ENCODE data around the gene YIPF4. TPM values are rescaled to one million over a fixed set of nuclear protein-coding genes. Genes with fewer than 3 reads are reported as not detected.

Gene YIPF4
- total and polyA plus RNA-seq, 4 donors = 14.9 to 57.9 (median 29.3) TPM

DNA sequence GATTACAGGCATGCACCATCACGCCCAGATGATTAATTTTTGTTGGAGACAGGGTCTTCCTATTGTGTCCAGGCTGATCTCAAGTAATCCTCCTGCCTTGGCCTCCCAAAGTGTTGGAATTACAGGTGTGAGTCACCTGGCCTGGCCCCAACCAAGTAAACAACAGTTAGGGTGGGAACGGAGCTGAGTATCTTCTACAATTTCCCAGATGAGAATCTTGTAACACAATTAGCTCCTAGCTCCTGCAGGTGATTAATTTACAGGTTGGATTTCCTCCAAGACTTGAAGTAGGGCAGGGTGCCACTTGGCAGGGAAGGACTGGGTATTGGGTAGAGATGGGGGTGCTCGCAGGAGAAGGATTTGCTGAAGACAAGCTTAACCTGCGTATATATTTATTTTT is 30.8 kb upstream of the YIPF4 start:
- intact Hi-C loops (cut with DNase I) = no loop called here

DNA sequence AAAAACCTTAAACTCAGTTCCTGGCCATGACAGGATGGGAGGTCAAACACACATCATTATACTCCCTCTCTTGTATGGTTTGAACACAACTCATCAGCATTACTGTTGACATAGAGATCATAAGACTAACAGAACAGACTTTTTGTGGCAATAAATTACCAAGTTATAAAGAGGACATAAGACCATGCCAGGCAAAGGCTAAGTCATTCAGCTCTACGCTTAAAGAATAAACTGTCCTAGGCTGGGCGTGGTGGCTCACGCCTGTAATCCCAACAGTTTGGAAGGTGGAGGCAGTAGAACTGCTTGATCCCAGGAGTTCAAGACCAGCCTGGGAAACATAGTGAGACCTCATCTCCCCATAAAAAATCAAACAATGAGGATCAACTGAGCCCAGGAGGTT is 29.4 kb upstream of the YIPF4 start:
- Histone ChIP-seq H3K4me3 (ENCODE audit: low read length in 2 of 2) (no peak overlapping the region), H3K27ac (ENCODE audit: low read depth in 1 of 2, low read length in 2 of 2) (no peak overlapping the region), H3K9me3 (ENCODE audit: control insufficient read depth, low read length) (no peaks in the 10 kb centered on the region), H3K4me1 (ENCODE audit: control insufficient read depth in 1 of 2, insufficient read depth in 2 of 2, low read length in 2 of 2) (no peaks in the 10 kb centered on the region), H3K36me3 (ENCODE audit: control insufficient read depth in 1 of 2, insufficient read depth in 2 of 2, low read length in 1 of 2) (peaks cover 0 to 2% of the 10 kb centered on the region in 2 donors), H3K27me3 (ENCODE audit: control insufficient read depth in 1 of 2, insufficient read depth in 2 of 2, low read length in 1 of 2) (no peaks in the 10 kb centered on the region)
- no peak for DNase-seq
- 87 to 95% methylated on average over 3 of the region's 3 CpGs for WGBS, 2 donors
- intact Hi-C loops (cut with DNase I) = no loop called here
- ATAC-seq (ENCODE audit: low FRiP score) = no peak

More for the DNA sequence above, 30.8 kb upstream of the YIPF4 start:
- H3K4me3 ChIP-seq (ENCODE audit: low read length in 2 of 2) = no peak overlapping the region
- 86 to 87% methylated on average over 4 of the region's 4 CpGs for WGBS, 2 donors
- ATAC-seq (ENCODE audit: low FRiP score) = no peak
- no peak overlapping the region for H3K27ac ChIP-seq (ENCODE audit: low read depth in 1 of 2, low read length in 2 of 2)
- DNase-seq = no peak
- no peaks in the 10 kb centered on the region for H3K9me3 ChIP-seq (ENCODE audit: control insufficient read depth, low read length)
- no peaks in the 10 kb centered on the region for H3K4me1 ChIP-seq (ENCODE audit: control insufficient read depth in 1 of 2, insufficient read depth in 2 of 2, low read length in 2 of 2)
- H3K27me3 ChIP-seq (ENCODE audit: control insufficient read depth in 1 of 2, insufficient read depth in 2 of 2, low read length in 1 of 2) = no peaks in the 10 kb centered on the region
- H3K36me3 ChIP-seq (ENCODE audit: control insufficient read depth in 1 of 2, insufficient read depth in 2 of 2, low read length in 1 of 2) = peaks cover 0 to 2% of the 10 kb centered on the region in 2 donors

DNA sequence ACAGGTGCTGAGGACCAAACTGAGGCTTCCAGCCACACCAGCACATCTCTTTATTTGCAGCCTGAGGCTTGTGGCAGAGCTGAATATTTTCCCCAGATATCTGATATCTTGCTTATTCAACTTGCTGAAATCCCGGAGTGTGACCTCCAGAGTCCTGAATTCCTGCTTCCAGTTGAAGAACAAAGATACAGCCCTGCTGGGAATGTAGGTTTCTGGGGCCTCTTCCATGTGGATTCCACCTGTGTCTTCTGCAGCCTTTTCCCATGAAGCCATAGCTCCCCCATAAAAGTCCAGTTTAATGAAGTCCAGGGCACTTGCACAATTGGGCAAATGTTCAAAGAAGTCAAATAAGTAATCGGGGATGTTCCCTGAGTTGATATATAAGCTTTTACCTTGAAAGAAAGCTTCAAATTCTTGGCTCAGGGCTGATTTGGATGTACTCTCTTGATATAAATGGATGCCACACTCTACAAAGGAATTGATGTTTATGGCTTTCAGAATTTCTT is 27.9 kb upstream of the YIPF4 start:
- Histone ChIP-seq H3K4me3 (ENCODE audit: low read length in 2 of 2) (no peak overlapping the region), H3K27me3 (ENCODE audit: control insufficient read depth in 1 of 2, insufficient read depth in 2 of 2, low read length in 1 of 2) (no peaks in the 10 kb centered on the region), H3K27ac (ENCODE audit: low read depth in 1 of 2, low read length in 2 of 2) (no peak overlapping the region), H3K4me1 (ENCODE audit: control insufficient read depth in 1 of 2, insufficient read depth in 2 of 2, low read length in 2 of 2) (no peaks in the 10 kb centered on the region), H3K9me3 (ENCODE audit: control insufficient read depth, low read length) (no peaks in the 10 kb centered on the region), H3K36me3 (ENCODE audit: control insufficient read depth in 1 of 2, insufficient read depth in 2 of 2, low read length in 1 of 2) (peaks cover 0 to 2% of the 10 kb centered on the region in 2 donors)
- intact Hi-C loops (cut with DNase I) = no loop called here
- DNase-seq (no peak), ATAC-seq (ENCODE audit: low FRiP score) (no peak)
- WGBS, 2 donors = 74 to 77% methylated on average over 2 of the region's 2 CpGs

- H3K4me3 ChIP-seq (ENCODE audit: low read length in 2 of 2) = no peak overlapping the region
Measured at GRCh38 chr2:32250290-32250689, 27.4 kb upstream of the YIPF4 start.

GRCh38 chr2:32258242-32258641 is 19.5 kb upstream of the YIPF4 start:
- DNase-seq = no peak
- intact Hi-C loops (cut with DNase I) = no loop called here
- 78 to 82% methylated on average over 13 of the region's 13 CpGs for WGBS, 2 donors

More at GRCh38 chr2:32250290-32250689, 27.4 kb upstream of the YIPF4 start:
- Histone ChIP-seq H3K4me1 (ENCODE audit: control insufficient read depth in 1 of 2, insufficient read depth in 2 of 2, low read length in 2 of 2) (no peaks in the 10 kb centered on the region), H3K27me3 (ENCODE audit: control insufficient read depth in 1 of 2, insufficient read depth in 2 of 2, low read length in 1 of 2) (no peaks in the 10 kb centered on the region), H3K27ac (ENCODE audit: low read depth in 1 of 2, low read length in 2 of 2) (no peak overlapping the region), H3K9me3 (ENCODE audit: control insufficient read depth, low read length) (no peaks in the 10 kb centered on the region), H3K36me3 (ENCODE audit: control insufficient read depth in 1 of 2, insufficient read depth in 2 of 2, low read length in 1 of 2) (peaks cover 0 to 2% of the 10 kb centered on the region in 2 donors)
- 83 to 84% methylated on average over 10 of the region's 10 CpGs for WGBS, 2 donors
- intact Hi-C loops (cut with DNase I) = no loop called here
- no peak for DNase-seq
- ATAC-seq (ENCODE audit: low FRiP score) = no peak

DNA sequence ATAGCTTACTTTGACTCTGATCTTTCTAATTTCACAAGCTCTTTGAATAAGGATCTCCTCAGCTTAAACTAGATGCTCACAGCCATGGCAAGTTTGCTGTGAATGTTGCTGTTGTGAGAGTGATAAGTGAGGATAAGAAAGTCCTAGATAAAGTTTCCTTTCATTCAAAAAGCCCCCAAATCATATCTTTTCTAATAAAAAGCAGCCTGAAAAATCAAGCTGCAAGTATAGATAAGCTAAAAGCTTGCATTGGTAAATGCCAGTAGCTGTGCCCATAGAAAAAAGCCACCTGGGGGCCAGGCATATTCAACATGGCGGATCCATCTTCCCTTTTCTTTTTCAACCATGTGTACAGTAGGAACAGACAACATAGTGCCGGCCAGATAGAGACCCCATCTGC is 17.3 kb upstream of the YIPF4 start:
- ATAC-seq (ENCODE audit: low FRiP score) (no peak), DNase-seq (no peak)
- Histone ChIP-seq H3K4me1 (ENCODE audit: control insufficient read depth in 1 of 2, insufficient read depth in 2 of 2, low read length in 2 of 2) (no peaks in the 10 kb centered on the region), H3K9me3 (ENCODE audit: control insufficient read depth, low read length) (no peaks in the 10 kb centered on the region), H3K4me3 (ENCODE audit: low read length in 2 of 2) (no peak overlapping the region), H3K36me3 (ENCODE audit: control insufficient read depth in 1 of 2, insufficient read depth in 2 of 2, low read length in 1 of 2) (no peaks in the 10 kb centered on the region), H3K27ac (ENCODE audit: low read depth in 1 of 2, low read length in 2 of 2) (no peak overlapping the region), H3K27me3 (ENCODE audit: control insufficient read depth in 1 of 2, insufficient read depth in 2 of 2, low read length in 1 of 2) (no peaks in the 10 kb centered on the region)
- intact Hi-C loops (cut with DNase I) = no loop called here
- WGBS, 2 donors = 83 to 85% methylated on average over 2 of the region's 2 CpGs

More at GRCh38 chr2:32258242-32258641, 19.5 kb upstream of the YIPF4 start:
- Histone ChIP-seq H3K36me3 (ENCODE audit: control insufficient read depth in 1 of 2, insufficient read depth in 2 of 2, low read length in 1 of 2) (no peaks in the 10 kb centered on the region), H3K4me1 (ENCODE audit: control insufficient read depth in 1 of 2, insufficient read depth in 2 of 2, low read length in 2 of 2) (no peaks in the 10 kb centered on the region), H3K27ac (ENCODE audit: low read depth in 1 of 2, low read length in 2 of 2) (no peak overlapping the region), H3K4me3 (ENCODE audit: low read length in 2 of 2) (no peak overlapping the region), H3K27me3 (ENCODE audit: control insufficient read depth in 1 of 2, insufficient read depth in 2 of 2, low read length in 1 of 2) (no peaks in the 10 kb centered on the region), H3K9me3 (ENCODE audit: control insufficient read depth, low read length) (no peaks in the 10 kb centered on the region)
- ATAC-seq (ENCODE audit: low FRiP score) = no peak

- H3K9me3 ChIP-seq (ENCODE audit: control insufficient read depth, low read length) = no peaks in the 10 kb centered on the region
- H3K27me3 ChIP-seq (ENCODE audit: control insufficient read depth in 1 of 2, insufficient read depth in 2 of 2, low read length in 1 of 2) = no peaks in the 10 kb centered on the region
- no peaks in the 10 kb centered on the region for H3K4me1 ChIP-seq (ENCODE audit: control insufficient read depth in 1 of 2, insufficient read depth in 2 of 2, low read length in 2 of 2)
- no peaks in the 10 kb centered on the region for H3K36me3 ChIP-seq (ENCODE audit: control insufficient read depth in 1 of 2, insufficient read depth in 2 of 2, low read length in 1 of 2)
- H3K4me3 ChIP-seq (ENCODE audit: low read length in 2 of 2) = no peak overlapping the region
- intact Hi-C loops (cut with DNase I) = no loop called here
- H3K27ac ChIP-seq (ENCODE audit: low read depth in 1 of 2, low read length in 2 of 2) = no peak overlapping the region
- no peak for ATAC-seq (ENCODE audit: low FRiP score)
- WGBS, 2 donors = 86 to 87% methylated on average over 3 of the region's 3 CpGs
- DNase-seq = no peak
Measured at GRCh38 chr2:32262105-32262504, 15.6 kb upstream of the YIPF4 start.

GRCh38 chr2:32264422-32265105 is 13.1 kb upstream of the YIPF4 start, which contains the start of gene NLRC4:
Gene NLRC4, minus strand, starts transcription at chr2:32264886. Its CDS starts 8,111 bp downstream, at chr2:32256775.
- Histone ChIP-seq H3K36me3 (ENCODE audit: control insufficient read depth in 1 of 2, insufficient read depth in 2 of 2, low read length in 1 of 2) (no peaks in the 10 kb centered on the region), H3K27me3 (ENCODE audit: control insufficient read depth in 1 of 2, insufficient read depth in 2 of 2, low read length in 1 of 2) (no peaks in the 10 kb centered on the region), H3K27ac (ENCODE audit: low read depth in 1 of 2, low read length in 2 of 2) (no peak within 1 kb of the TSS), H3K4me1 (ENCODE audit: control insufficient read depth in 1 of 2, insufficient read depth in 2 of 2, low read length in 2 of 2) (no peaks in the 10 kb centered on the region), H3K9me3 (ENCODE audit: control insufficient read depth, low read length) (no peaks in the 10 kb centered on the region), H3K4me3 (ENCODE audit: low read length in 2 of 2) (no peak within 1 kb of the TSS)
- WGBS, 2 donors = 80 to 82% methylated on average over 7 of the region's 7 CpGs
- no peak for DNase-seq
- no peak for ATAC-seq (ENCODE audit: low FRiP score)
- intact Hi-C loops (cut with DNase I) = no loop called here

DNA sequence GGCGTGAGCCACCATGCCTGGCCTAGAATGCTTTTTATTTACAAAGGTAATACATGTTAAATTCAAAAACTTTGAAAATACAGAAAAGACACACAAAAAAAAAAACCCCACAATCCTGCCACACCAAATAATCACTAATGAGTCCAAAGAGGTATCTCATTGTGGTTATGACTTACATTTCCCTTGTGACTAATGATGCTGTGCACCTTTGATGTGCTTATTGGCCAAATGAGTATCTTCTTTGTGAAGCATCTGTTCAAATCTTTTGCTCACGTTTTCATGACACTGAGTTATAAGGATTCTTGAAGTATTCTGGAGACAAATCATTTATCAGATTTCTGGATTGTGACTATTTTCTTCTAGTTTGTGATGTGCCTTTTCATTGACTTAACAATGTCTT is 6.6 kb upstream of the YIPF4 start:
- no peak for DNase-seq
- Histone ChIP-seq H3K9me3 (ENCODE audit: control insufficient read depth, low read length) (no peaks in the 10 kb centered on the region), H3K4me3 (ENCODE audit: low read length in 2 of 2) (no peak overlapping the region), H3K36me3 (ENCODE audit: control insufficient read depth in 1 of 2, insufficient read depth in 2 of 2, low read length in 1 of 2) (no peaks in the 10 kb centered on the region), H3K4me1 (ENCODE audit: control insufficient read depth in 1 of 2, insufficient read depth in 2 of 2, low read length in 2 of 2) (no peaks in the 10 kb centered on the region), H3K27me3 (ENCODE audit: control insufficient read depth in 1 of 2, insufficient read depth in 2 of 2, low read length in 1 of 2) (no peaks in the 10 kb centered on the region), H3K27ac (ENCODE audit: low read depth in 1 of 2, low read length in 2 of 2) (no peak overlapping the region)
- no peak for ATAC-seq (ENCODE audit: low FRiP score)
- intact Hi-C loops (cut with DNase I) = no loop called here
- 69% methylated on average over 2 of the region's 2 CpGs for WGBS, 2 donors
